ENCODE measurements around the gene FKBP11. TPM values are rescaled to one million over a fixed set of nuclear protein-coding genes. Genes with fewer than 3 reads are reported as not detected.

The FKBP11 gene
- total and polyA plus RNA-seq, 4 donors = 12.4 to 22.5 (median 13.3) TPM

GRCh38 chr12:48940181-48940580 lies 14.9 kb upstream of the FKBP11 start:
- Histone ChIP-seq H3K4me1 (ENCODE audit: control insufficient read depth, insufficient read depth, low read length) (no peaks in the 10 kb centered on the region), H3K27ac (ENCODE audit: low read depth, low read length) (no peak overlapping the region), H3K36me3 (ENCODE audit: control insufficient read depth, insufficient read depth, low read length) (peaks cover 47% of the 10 kb centered on the region), H3K9me3 (ENCODE audit: control insufficient read depth, insufficient read depth, low read length) (no peaks in the 10 kb centered on the region), H3K27me3 (ENCODE audit: control insufficient read depth, insufficient read depth, low read length) (no peaks in the 10 kb centered on the region), H3K4me3 (ENCODE audit: low read depth, low read length) (no peak overlapping the region)
- DNase-seq (ENCODE audit: low read depth in 4 of 6, low spot score in 6 of 6) = no peak
- 75% methylated on average over 2 of the region's 3 CpGs for WGBS (ENCODE audit: insufficient coverage)

- WGBS (ENCODE audit: insufficient coverage) = 95% methylated on average over 7 of the region's 7 CpGs
- H3K4me3 ChIP-seq (ENCODE audit: low read depth, low read length) = no peak overlapping the region
- no peak for DNase-seq (ENCODE audit: low read depth in 4 of 6, low spot score in 6 of 6)
Observed at GRCh38 chr12:48938805-48939204, 13.5 kb upstream of the FKBP11 start.

GRCh38 chr12:48937170-48937569 lies 11.9 kb upstream of the FKBP11 start:
- DNase-seq (ENCODE audit: low read depth in 4 of 6, low spot score in 6 of 6) = no peak
- H3K4me1 ChIP-seq (ENCODE audit: control insufficient read depth, insufficient read depth, low read length) = no peaks in the 10 kb centered on the region
- 73% methylated on average over 4 of the region's 6 CpGs for WGBS (ENCODE audit: insufficient coverage)
- H3K9me3 ChIP-seq (ENCODE audit: control insufficient read depth, insufficient read depth, low read length) = no peaks in the 10 kb centered on the region
- no peaks in the 10 kb centered on the region for H3K27me3 ChIP-seq (ENCODE audit: control insufficient read depth, insufficient read depth, low read length)
- H3K27ac ChIP-seq (ENCODE audit: low read depth, low read length) = no peak overlapping the region
- peaks cover 70% of the 10 kb centered on the region for H3K36me3 ChIP-seq (ENCODE audit: control insufficient read depth, insufficient read depth, low read length)
- H3K4me3 ChIP-seq (ENCODE audit: low read depth, low read length) = no peak overlapping the region

More at GRCh38 chr12:48938805-48939204, 13.5 kb upstream of the FKBP11 start:
- no peaks in the 10 kb centered on the region for H3K27me3 ChIP-seq (ENCODE audit: control insufficient read depth, insufficient read depth, low read length)
- no peaks in the 10 kb centered on the region for H3K4me1 ChIP-seq (ENCODE audit: control insufficient read depth, insufficient read depth, low read length)
- H3K27ac ChIP-seq (ENCODE audit: low read depth, low read length) = no peak overlapping the region
- H3K9me3 ChIP-seq (ENCODE audit: control insufficient read depth, insufficient read depth, low read length) = no peaks in the 10 kb centered on the region
- H3K36me3 ChIP-seq (ENCODE audit: control insufficient read depth, insufficient read depth, low read length) = peaks cover 57% of the 10 kb centered on the region

GRCh38 chr12:48936379-48936979 lies 11.2 kb upstream of the FKBP11 start:
- peak in 5 of 6 donors; percentile 48 to 90 (median 57) for DNase-seq (ENCODE audit: low read depth in 4 of 6, low spot score in 6 of 6)
- Histone ChIP-seq H3K36me3 (ENCODE audit: control insufficient read depth, insufficient read depth, low read length) (peaks cover 73% of the 10 kb centered on the region), H3K27me3 (ENCODE audit: control insufficient read depth, insufficient read depth, low read length) (no peaks in the 10 kb centered on the region), H3K4me1 (ENCODE audit: control insufficient read depth, insufficient read depth, low read length) (no peaks in the 10 kb centered on the region), H3K9me3 (ENCODE audit: control insufficient read depth, insufficient read depth, low read length) (no peaks in the 10 kb centered on the region), H3K27ac (ENCODE audit: low read depth, low read length) (no peak overlapping the region), H3K4me3 (ENCODE audit: low read depth, low read length) (no peak overlapping the region)

GRCh38 chr12:48934312-48934706 lies 9.0 kb upstream of the FKBP11 start:
- no CpG with 5 or more reads among the region's 1 CpG for WGBS (ENCODE audit: insufficient coverage)
- Histone ChIP-seq H3K27ac (ENCODE audit: low read depth, low read length) (no peak overlapping the region), H3K4me1 (ENCODE audit: control insufficient read depth, insufficient read depth, low read length) (no peaks in the 10 kb centered on the region), H3K9me3 (ENCODE audit: control insufficient read depth, insufficient read depth, low read length) (no peaks in the 10 kb centered on the region), H3K36me3 (ENCODE audit: control insufficient read depth, insufficient read depth, low read length) (peaks cover 67% of the 10 kb centered on the region), H3K4me3 (ENCODE audit: low read depth, low read length) (no peak overlapping the region), H3K27me3 (ENCODE audit: control insufficient read depth, insufficient read depth, low read length) (no peaks in the 10 kb centered on the region)
- peak in 1 of 6 donors; percentile 22 for DNase-seq (ENCODE audit: low read depth in 4 of 6, low spot score in 6 of 6)

GRCh38 chr12:48933664-48934311 lies 8.5 kb upstream of the FKBP11 start:
- Histone ChIP-seq H3K9me3 (ENCODE audit: control insufficient read depth, insufficient read depth, low read length) (no peaks in the 10 kb centered on the region), H3K4me3 (ENCODE audit: low read depth, low read length) (no peak overlapping the region), H3K36me3 (ENCODE audit: control insufficient read depth, insufficient read depth, low read length) (peaks cover 67% of the 10 kb centered on the region), H3K4me1 (ENCODE audit: control insufficient read depth, insufficient read depth, low read length) (no peaks in the 10 kb centered on the region), H3K27ac (ENCODE audit: low read depth, low read length) (no peak overlapping the region), H3K27me3 (ENCODE audit: control insufficient read depth, insufficient read depth, low read length) (no peaks in the 10 kb centered on the region)
- WGBS (ENCODE audit: insufficient coverage) = 93% methylated on average over 5 of the region's 9 CpGs
- DNase-seq (ENCODE audit: low read depth in 4 of 6, low spot score in 6 of 6) = no peak

GRCh38 chr12:48932878-48933277 lies 7.6 kb upstream of the FKBP11 start:
- Histone ChIP-seq H3K36me3 (ENCODE audit: control insufficient read depth, insufficient read depth, low read length) (peaks cover 64% of the 10 kb centered on the region), H3K4me1 (ENCODE audit: control insufficient read depth, insufficient read depth, low read length) (no peaks in the 10 kb centered on the region), H3K27me3 (ENCODE audit: control insufficient read depth, insufficient read depth, low read length) (no peaks in the 10 kb centered on the region), H3K4me3 (ENCODE audit: low read depth, low read length) (no peak overlapping the region), H3K9me3 (ENCODE audit: control insufficient read depth, insufficient read depth, low read length) (no peaks in the 10 kb centered on the region), H3K27ac (ENCODE audit: low read depth, low read length) (no peak overlapping the region)
- WGBS (ENCODE audit: insufficient coverage) = 94% methylated on average over 2 of the region's 2 CpGs
- DNase-seq (ENCODE audit: low read depth in 4 of 6, low spot score in 6 of 6) = no peak

GRCh38 chr12:48930475-48930874 lies 5.2 kb upstream of the FKBP11 start:
- no peak overlapping the region for H3K4me3 ChIP-seq (ENCODE audit: low read depth, low read length)
- H3K27ac ChIP-seq (ENCODE audit: low read depth, low read length) = no peak overlapping the region
- no peaks in the 10 kb centered on the region for H3K27me3 ChIP-seq (ENCODE audit: control insufficient read depth, insufficient read depth, low read length)
- DNase-seq (ENCODE audit: low read depth in 4 of 6, low spot score in 6 of 6) = no peak
- H3K4me1 ChIP-seq (ENCODE audit: control insufficient read depth, insufficient read depth, low read length) = peaks cover 3% of the 10 kb centered on the region
- 54% methylated on average over 1 of the region's 4 CpGs for WGBS (ENCODE audit: insufficient coverage)
- H3K9me3 ChIP-seq (ENCODE audit: control insufficient read depth, insufficient read depth, low read length) = no peaks in the 10 kb centered on the region
- peaks cover 49% of the 10 kb centered on the region for H3K36me3 ChIP-seq (ENCODE audit: control insufficient read depth, insufficient read depth, low read length)

GRCh38 chr12:48929551-48929950 lies 4.3 kb upstream of the FKBP11 start:
- H3K9me3 ChIP-seq (ENCODE audit: control insufficient read depth, insufficient read depth, low read length) = no peaks in the 10 kb centered on the region
- H3K36me3 ChIP-seq (ENCODE audit: control insufficient read depth, insufficient read depth, low read length) = peaks cover 44% of the 10 kb centered on the region
- 89% methylated on average over 1 of the region's 1 CpG for WGBS (ENCODE audit: insufficient coverage)
- no peak for DNase-seq (ENCODE audit: low read depth in 4 of 6, low spot score in 6 of 6)
- H3K4me1 ChIP-seq (ENCODE audit: control insufficient read depth, insufficient read depth, low read length) = peaks cover 9% of the 10 kb centered on the region
- H3K27ac ChIP-seq (ENCODE audit: low read depth, low read length) = no peak overlapping the region
- H3K27me3 ChIP-seq (ENCODE audit: control insufficient read depth, insufficient read depth, low read length) = no peaks in the 10 kb centered on the region
- H3K4me3 ChIP-seq (ENCODE audit: low read depth, low read length) = no peak overlapping the region

- Histone ChIP-seq H3K27ac (ENCODE audit: low read depth, low read length) (no peak overlapping the region), H3K4me3 (ENCODE audit: low read depth, low read length) (no peak overlapping the region), H3K4me1 (ENCODE audit: control insufficient read depth, insufficient read depth, low read length) (peaks cover 12% of the 10 kb centered on the region), H3K27me3 (ENCODE audit: control insufficient read depth, insufficient read depth, low read length) (no peaks in the 10 kb centered on the region), H3K36me3 (ENCODE audit: control insufficient read depth, insufficient read depth, low read length) (peaks cover 31% of the 10 kb centered on the region), H3K9me3 (ENCODE audit: control insufficient read depth, insufficient read depth, low read length) (no peaks in the 10 kb centered on the region)
- WGBS (ENCODE audit: insufficient coverage) = no CpG with 5 or more reads among the region's 2 CpGs
- no peak for DNase-seq (ENCODE audit: low read depth in 4 of 6, low spot score in 6 of 6)
Observed at GRCh38 chr12:48927261-48927660, 2.0 kb upstream of the FKBP11 start.
